ENCODE measurements around the gene CRLF2.
"Not testable (repeated sequence)": the region's sequence is repeated elsewhere in the genome, so short reads cannot be mapped to it uniquely, and the experiment has no call there.

The CRLF2 gene

GRCh38 chrX:1215123-1215823, 2.8 kb upstream of the CRLF2 start:
- no peak for DNase-seq (ENCODE audit: low read depth)

GRCh38 chrX:1213971-1214370, 1.5 kb upstream of the CRLF2 start:
- DNase-seq (ENCODE audit: low read depth), result no peak

- no peak for DNase-seq (ENCODE audit: low read depth)
Measured at GRCh38 chrX:1210844-1211243, 1.6 kb downstream of the CRLF2 start.

- DNase-seq (ENCODE audit: low read depth), result no peak
Measured at GRCh38 chrX:1207496-1208025, 4.9 kb downstream of the CRLF2 start.

- DNase-seq (ENCODE audit: low read depth), result peak; percentile 90
Measured at GRCh38 chrX:1205681-1206611, 6.5 kb downstream of the CRLF2 start.

GRCh38 chrX:1202251-1202650, 10.2 kb downstream of the CRLF2 start:
- no peak for DNase-seq (ENCODE audit: low read depth)

GRCh38 chrX:1196436-1196835, 16.0 kb downstream of the CRLF2 start:
- DNase-seq (ENCODE audit: low read depth), result no peak

- DNase-seq (ENCODE audit: low read depth), result not testable (repeated sequence)
Measured at GRCh38 chrX:1192196-1192595, 20.3 kb downstream of the CRLF2 start.

- DNase-seq (ENCODE audit: low read depth), result no peak
Measured at GRCh38 chrX:1190596-1191145, 21.8 kb downstream of the CRLF2 start.

GRCh38 chrX:1185561-1185960, 26.9 kb downstream of the CRLF2 start:
- DNase-seq (ENCODE audit: low read depth), result no peak

GRCh38 chrX:1182211-1182610, 30.2 kb downstream of the CRLF2 start:
- DNase-seq (ENCODE audit: low read depth), result no peak

- DNase-seq (ENCODE audit: low read depth), result not testable (repeated sequence)
Measured at GRCh38 chrX:1181661-1182060, 30.8 kb downstream of the CRLF2 start.

- DNase-seq (ENCODE audit: low read depth), result no peak
Measured at GRCh38 chrX:1181170-1181569, 31.3 kb downstream of the CRLF2 start.

GRCh38 chrX:1178580-1179057, 33.8 kb downstream of the CRLF2 start:
- DNase-seq (ENCODE audit: low read depth), result peak; percentile 15

- DNase-seq (ENCODE audit: low read depth), result not testable (repeated sequence)
Measured at GRCh38 chrX:1176531-1177320, 35.7 kb downstream of the CRLF2 start.

- not testable (repeated sequence) for DNase-seq (ENCODE audit: low read depth)
Measured at GRCh38 chrX:1174609-1175545, 37.6 kb downstream of the CRLF2 start.

GRCh38 chrX:1173435-1173834, 39.0 kb downstream of the CRLF2 start:
- not testable (repeated sequence) for DNase-seq (ENCODE audit: low read depth)

GRCh38 chrX:1172496-1172895, 40.0 kb downstream of the CRLF2 start:
- DNase-seq (ENCODE audit: low read depth), result no peak

GRCh38 chrX:1171915-1172314, 40.5 kb downstream of the CRLF2 start:
- not testable (repeated sequence) for DNase-seq (ENCODE audit: low read depth)

- no peak for DNase-seq (ENCODE audit: low read depth)
Measured at GRCh38 chrX:1170243-1170642, 42.2 kb downstream of the CRLF2 start.
